IMR-90 (cell line): Measurements from ENCODE around the gene HDAC3.

Source experiments
- BHLHE40 ChIP-seq: fragments of 150-350 bp; IDR thresholded peaks from 2 replicates; pipeline ENCODE4 v1.6.1; 2016; ENCODE audit warnings: mild to moderate bottlenecking, low read depth, low read length
- CEBPB ChIP-seq: IDR thresholded peaks from 2 replicates; pipeline ENCODE4 v1.6.1; 2012; ENCODE audit warnings: low read depth, low read length, improper control_type of control experiment
- FOS ChIP-seq: fragments of 150-350 bp; IDR thresholded peaks from 2 replicates; pipeline ENCODE4 v1.6.1; 2016; ENCODE audit warnings: low read depth, low read length
- MAFK ChIP-seq: IDR thresholded peaks from 2 replicates; pipeline ENCODE4 v1.6.1; 2012; ENCODE audit warnings: low read depth, low read length, improper control_type of control experiment
- MAZ ChIP-seq: IDR thresholded peaks from 2 replicates; pipeline ENCODE4 v1.6.1; 2012; ENCODE audit warnings: low read depth, mild to moderate bottlenecking, low read length, improper control_type of control experiment, moderate library complexity, borderline replicate concordance
- MXI1 ChIP-seq: IDR thresholded peaks from 2 replicates; pipeline ENCODE4 v1.6.1; 2012; ENCODE audit warnings: low read depth, mild to moderate bottlenecking, low read length, moderate library complexity, borderline replicate concordance
- POLR2A ChIP-seq: IDR thresholded peaks from 2 replicates; pipeline ENCODE4 v1.6.1; 2012; ENCODE audit warnings: mild to moderate bottlenecking, low read depth, low read length
- RAD21 ChIP-seq: IDR thresholded peaks from 2 replicates; pipeline ENCODE4 v1.6.1; 2012; ENCODE audit warnings: low read length, improper control_type of control experiment
- RCOR1 ChIP-seq: IDR thresholded peaks from 2 replicates; pipeline ENCODE4 v1.6.1; 2012; ENCODE audit warnings: mild to moderate bottlenecking, low read length, improper control_type of control experiment; ENCODE audit not compliant: insufficient replicate concordance
- RFX5 ChIP-seq: IDR thresholded peaks from 2 replicates; pipeline ENCODE4 v1.8.0; 2012; ENCODE audit warnings: low read depth, mild to moderate bottlenecking, low read length, moderate library complexity
- SMC3 ChIP-seq: fragments of 150-350 bp; IDR thresholded peaks from 2 replicates; pipeline ENCODE4 v1.6.1; 2016; ENCODE audit warnings: low read depth, mild to moderate bottlenecking, antibody characterized with exemption, low read length, moderate library complexity
- TF ChIP-seq, protein P1 (sequence below): conservative IDR thresholded peaks from 2 replicates; pipeline ENCODE4 v1.5.1; 2012; ENCODE audit warnings: mild to moderate bottlenecking, low read depth, low read length, improper control_type of control experiment
- TF ChIP-seq, protein P2 (sequence below): fragments of 150-350 bp; IDR thresholded peaks from 2 replicates; pipeline ENCODE4 v1.6.1; 2017; ENCODE audit warnings: mild to moderate bottlenecking, antibody characterized with exemption, low read length, low read depth
- TF ChIP-seq, protein P3 (sequence below): fragments of 150-350 bp; IDR thresholded peaks from 2 replicates; pipeline ENCODE4 v1.6.1; 2016; ENCODE audit warnings: low read depth, mild to moderate bottlenecking, low read length, moderate library complexity, borderline replicate concordance

DNA sequence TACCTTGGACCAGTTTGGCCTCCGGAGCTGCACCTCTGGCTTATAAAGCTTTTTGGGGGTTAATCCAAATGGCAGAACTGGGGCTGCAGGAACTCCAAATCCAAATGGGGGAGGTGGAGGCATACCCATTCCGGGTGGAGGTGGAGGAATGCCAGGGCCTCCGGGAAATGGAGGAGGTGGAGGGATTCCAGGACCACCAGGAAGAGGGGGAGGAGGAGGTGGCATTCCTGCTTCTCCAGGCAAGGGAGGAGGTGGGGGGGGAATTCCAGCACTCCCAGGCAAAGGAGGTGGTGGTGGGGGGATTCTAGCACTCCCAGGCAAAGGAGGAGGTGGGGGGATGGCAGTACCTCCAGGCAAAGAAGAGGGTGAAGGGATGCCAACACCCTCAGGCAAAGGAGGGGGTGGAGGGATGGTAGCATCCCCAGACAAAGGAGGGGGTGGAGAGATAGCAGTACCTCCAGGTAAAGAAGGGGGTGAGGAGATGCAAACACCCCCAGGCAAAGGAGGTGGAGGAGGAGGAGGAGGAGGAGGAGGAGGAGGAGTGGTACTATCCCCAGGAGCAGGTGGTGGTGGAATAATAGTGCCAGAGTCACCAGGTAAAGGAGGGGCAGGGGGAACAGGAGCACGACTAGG is 63.0 kb downstream of the HDAC3 start:
- TF ChIP-seq, protein P1, sequence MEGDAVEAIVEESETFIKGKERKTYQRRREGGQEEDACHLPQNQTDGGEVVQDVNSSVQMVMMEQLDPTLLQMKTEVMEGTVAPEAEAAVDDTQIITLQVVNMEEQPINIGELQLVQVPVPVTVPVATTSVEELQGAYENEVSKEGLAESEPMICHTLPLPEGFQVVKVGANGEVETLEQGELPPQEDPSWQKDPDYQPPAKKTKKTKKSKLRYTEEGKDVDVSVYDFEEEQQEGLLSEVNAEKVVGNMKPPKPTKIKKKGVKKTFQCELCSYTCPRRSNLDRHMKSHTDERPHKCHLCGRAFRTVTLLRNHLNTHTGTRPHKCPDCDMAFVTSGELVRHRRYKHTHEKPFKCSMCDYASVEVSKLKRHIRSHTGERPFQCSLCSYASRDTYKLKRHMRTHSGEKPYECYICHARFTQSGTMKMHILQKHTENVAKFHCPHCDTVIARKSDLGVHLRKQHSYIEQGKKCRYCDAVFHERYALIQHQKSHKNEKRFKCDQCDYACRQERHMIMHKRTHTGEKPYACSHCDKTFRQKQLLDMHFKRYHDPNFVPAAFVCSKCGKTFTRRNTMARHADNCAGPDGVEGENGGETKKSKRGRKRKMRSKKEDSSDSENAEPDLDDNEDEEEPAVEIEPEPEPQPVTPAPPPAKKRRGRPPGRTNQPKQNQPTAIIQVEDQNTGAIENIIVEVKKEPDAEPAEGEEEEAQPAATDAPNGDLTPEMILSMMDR = no peak
- TF ChIP-seq, protein P2, sequence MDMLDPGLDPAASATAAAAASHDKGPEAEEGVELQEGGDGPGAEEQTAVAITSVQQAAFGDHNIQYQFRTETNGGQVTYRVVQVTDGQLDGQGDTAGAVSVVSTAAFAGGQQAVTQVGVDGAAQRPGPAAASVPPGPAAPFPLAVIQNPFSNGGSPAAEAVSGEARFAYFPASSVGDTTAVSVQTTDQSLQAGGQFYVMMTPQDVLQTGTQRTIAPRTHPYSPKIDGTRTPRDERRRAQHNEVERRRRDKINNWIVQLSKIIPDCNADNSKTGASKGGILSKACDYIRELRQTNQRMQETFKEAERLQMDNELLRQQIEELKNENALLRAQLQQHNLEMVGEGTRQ = no peak
- TF ChIP-seq FOS = no peak
- no peak for TF ChIP-seq RAD21
- TF ChIP-seq POLR2A = no peak
- TF ChIP-seq MAZ = no peak
- no peak for TF ChIP-seq RCOR1
- TF ChIP-seq MAFK = no peak
- no peak for TF ChIP-seq SMC3
- TF ChIP-seq, protein P3, sequence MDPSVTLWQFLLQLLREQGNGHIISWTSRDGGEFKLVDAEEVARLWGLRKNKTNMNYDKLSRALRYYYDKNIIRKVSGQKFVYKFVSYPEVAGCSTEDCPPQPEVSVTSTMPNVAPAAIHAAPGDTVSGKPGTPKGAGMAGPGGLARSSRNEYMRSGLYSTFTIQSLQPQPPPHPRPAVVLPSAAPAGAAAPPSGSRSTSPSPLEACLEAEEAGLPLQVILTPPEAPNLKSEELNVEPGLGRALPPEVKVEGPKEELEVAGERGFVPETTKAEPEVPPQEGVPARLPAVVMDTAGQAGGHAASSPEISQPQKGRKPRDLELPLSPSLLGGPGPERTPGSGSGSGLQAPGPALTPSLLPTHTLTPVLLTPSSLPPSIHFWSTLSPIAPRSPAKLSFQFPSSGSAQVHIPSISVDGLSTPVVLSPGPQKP = no peak
- TF ChIP-seq BHLHE40 = no peak
- no peak for TF ChIP-seq RFX5
- TF ChIP-seq MXI1 = no peak
- TF ChIP-seq CEBPB = no peak
